22Rv1 (cell line): Measurements from ENCODE around the gene CCDC74B.
"Not testable (repeated sequence)": the region's sequence is repeated elsewhere in the genome, so short reads cannot be mapped to it uniquely, and the experiment has no call there.

Experiments
- CTCF ChIP-seq: fragments of 450-650 bp; IDR thresholded peaks from 2 replicates; pipeline ENCODE4 v1.5.1; 2017; ENCODE audit warnings: mild to moderate bottlenecking
- ZFX ChIP-seq: fragments of 450-650 bp; IDR thresholded peaks from 2 replicates; pipeline ENCODE4 v1.6.1; 2017; ENCODE audit warnings: antibody characterized with exemption, borderline replicate concordance

DNA sequence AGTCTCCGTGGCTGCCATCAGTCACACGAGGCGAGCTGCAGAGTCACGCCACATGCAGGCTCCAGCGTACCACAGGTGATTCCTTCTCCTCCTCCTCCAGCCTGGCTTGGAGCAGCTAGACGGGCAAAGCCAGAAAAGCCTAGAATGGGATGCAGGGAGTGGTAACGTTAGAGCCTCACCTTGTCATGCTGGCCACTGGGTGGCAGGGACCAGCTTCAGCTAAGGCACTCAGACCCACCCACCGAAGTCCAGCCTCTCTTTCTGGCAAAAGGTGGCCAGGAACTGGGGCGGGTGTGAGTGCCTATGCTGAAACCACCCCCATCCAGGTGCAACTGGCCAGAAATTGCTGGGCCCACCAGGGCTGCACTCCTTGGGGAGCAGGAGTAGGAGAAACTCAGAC lies 17.2 kb downstream of the CCDC74B start:
- not testable (repeated sequence) for TF ChIP-seq CTCF, ZFX
